ENCODE results near the gene TSPAN4.
A peak's percentile ranks its signal among the peaks of the same experiment; 100 is the strongest.

TSPAN4 gene

DNA sequence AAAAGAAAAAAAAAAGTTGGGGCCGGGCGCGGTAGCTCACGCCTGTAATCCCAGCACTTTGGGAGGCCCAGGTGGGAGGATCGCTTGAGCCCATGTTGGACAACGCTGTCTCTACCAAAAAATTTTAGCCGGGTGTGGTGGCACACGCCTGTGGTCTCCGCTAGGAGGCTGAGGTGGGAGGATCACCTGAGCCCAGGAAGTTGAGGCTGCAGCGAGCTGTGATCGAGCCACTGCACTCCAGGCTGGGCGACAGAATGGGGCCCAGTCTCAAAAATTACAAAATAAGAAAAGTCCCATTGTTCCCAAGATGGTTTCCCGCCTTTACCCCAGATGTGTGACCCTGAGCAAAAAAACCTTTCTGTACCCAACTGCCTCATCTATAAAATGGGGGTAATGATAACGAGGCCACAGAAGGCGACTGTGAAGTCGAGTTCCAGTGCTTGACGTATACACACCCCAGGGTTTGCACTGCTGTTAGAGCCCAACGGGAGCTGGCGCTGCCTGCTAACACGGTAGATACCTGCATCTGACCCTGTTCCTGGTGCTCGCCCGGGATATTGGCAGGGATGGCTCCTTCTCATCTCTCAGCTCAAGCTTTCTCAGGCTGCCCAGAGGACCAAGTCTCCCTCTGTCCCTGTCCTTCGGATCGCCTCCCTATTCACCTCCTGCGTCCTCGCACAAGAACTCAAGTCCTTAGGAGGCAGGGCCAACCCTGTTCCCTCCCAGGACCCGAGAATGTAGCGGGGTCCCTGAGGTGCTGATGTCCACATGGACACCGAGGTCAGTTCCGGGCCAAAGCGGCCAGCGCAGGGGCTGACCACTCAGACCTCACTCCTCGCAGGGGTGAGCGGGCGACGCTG lies 34.0 kb upstream of the TSPAN4 start:
- DNase-seq = no peak

DNA sequence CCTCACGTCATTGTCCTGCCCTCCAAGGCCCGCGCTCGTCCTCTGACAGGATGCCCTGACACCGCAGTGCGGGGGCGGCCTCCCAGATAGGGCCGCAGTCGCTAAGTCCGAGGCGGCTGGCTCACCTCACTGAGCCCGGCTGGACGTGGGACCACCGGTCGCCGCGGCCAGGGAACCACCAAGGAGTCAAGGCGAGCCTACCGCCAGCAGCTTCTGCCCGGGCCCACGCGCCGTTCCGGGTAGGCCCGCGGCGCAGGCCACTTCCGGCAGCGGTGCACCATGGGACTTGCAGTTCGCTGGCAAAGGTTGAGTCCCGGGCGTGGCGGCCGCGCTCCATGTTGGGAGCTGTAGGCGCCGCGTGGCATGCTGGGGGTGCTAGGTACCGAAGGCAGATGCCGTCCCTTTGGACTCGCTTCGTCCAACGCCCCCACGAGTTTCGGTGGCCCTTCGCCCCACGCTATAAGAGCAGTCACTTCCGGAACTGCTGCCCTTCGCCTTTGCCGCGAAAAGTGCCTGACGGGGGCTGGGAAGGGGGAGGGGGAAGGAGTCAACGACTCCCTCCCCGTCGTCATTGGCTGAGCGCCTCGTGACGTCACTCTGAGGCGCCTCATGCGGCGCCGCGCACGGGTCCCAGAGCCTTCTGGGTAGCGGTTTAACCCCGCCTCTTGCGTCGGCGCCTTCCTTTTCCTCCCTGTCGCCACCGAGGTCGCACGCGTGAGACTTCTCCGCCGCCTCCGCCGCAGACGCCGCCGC lies 33.2 kb upstream of the TSPAN4 start, which contains the start of gene RPLP2:
Gene RPLP2 (plus strand): TSS at position 681 of the 753 bp plus-strand sequence. CDS start 268 bp downstream, outside the sequence.
- DNase-seq = peak; percentile 94

DNA sequence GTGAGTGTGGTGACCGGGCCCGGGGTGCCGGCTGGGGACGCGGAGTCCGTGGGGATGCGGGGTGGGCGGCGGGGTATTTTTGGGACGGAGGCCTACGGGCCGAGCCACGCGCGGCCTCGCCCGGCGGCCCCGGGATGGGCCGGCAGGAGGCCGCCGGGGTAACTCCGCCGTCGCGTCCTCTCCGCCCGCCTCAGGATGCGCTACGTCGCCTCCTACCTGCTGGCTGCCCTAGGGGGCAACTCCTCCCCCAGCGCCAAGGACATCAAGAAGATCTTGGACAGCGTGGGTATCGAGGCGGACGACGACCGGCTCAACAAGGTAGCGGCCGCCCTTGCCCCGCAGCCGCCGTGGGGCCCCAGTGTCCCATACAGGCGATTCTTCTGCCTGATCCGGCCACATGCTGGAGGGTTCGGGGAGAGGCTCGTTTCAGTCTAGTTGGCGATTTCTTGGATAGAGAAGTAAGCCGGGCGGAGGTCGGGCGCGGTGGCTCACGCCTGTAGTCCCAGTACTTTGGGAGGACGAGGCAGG lies 32.5 kb upstream of the TSPAN4 start:
- no peak for DNase-seq

DNA sequence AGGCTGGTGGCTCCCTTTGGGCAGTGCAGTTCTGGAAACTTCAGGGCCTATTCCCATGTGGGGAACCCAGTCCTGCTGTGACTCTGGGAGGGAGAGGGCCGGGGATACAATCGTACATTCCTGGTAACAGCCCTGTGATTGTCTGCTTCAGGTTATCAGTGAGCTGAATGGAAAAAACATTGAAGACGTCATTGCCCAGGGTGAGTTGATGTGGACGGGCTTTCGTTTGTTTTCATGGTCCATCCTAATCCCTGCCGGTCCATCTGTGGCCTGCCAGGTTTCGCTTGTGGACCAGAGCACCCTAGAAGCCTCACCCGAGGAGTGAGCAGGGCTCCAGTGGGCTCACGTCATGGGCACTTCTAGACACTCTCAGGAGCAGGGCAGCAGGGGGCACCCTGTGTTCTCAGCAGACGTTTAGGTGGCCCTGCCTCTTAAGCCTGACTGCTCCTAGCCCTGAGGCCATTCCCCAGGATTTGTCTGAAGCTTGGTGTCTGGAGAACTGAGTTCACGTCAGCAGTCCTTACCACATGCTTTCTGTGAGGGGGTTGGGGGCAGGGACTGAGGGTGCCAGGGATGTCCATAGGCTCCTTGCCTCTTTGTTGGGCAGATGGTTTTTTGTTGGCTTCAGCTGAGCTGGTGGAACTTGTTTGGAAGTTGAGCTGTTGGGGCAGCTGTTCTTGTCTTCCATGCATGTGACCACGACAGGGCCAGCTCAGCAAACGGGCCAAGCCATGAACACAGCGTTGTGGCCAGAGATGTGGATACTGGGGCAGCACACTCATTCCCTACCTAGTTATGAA lies 31.0 kb upstream of the TSPAN4 start:
- no peak for DNase-seq

DNA sequence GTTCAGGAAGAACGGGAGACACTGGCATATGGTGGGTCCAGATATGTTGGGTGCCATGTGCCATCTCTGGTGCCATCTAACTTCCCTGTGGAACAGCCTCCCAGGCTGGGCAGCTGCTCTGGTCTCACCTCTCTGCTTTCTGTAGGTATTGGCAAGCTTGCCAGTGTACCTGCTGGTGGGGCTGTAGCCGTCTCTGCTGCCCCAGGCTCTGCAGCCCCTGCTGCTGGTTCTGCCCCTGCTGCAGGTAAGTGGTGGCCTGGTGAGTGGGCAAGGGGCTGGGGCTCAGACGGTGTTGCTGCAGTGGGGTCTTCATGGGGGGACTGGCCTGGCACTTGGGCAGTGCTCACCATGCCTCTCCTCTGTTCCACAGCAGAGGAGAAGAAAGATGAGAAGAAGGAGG lies 30.3 kb upstream of the TSPAN4 start:
- no peak for DNase-seq

DNA sequence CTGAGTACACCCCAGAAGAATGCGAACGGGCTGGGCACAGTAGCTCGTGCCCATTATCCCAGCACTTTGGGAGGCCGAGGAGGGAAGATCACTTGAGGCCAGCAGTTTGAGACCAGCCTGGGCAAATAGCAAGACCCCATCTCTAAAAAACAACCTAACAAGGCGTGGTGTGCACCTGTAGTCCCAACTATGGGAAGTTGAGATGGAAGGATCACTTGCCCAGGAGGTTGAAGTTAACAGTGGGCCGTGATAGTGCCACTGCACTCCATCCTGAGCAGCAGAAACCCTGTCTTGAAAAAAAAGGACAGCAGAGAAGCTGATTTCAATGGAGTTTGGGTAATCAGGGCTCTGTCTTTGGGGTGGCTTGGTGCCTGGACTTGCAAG lies 29.6 kb upstream of the TSPAN4 start:
- DNase-seq = no peak

DNA sequence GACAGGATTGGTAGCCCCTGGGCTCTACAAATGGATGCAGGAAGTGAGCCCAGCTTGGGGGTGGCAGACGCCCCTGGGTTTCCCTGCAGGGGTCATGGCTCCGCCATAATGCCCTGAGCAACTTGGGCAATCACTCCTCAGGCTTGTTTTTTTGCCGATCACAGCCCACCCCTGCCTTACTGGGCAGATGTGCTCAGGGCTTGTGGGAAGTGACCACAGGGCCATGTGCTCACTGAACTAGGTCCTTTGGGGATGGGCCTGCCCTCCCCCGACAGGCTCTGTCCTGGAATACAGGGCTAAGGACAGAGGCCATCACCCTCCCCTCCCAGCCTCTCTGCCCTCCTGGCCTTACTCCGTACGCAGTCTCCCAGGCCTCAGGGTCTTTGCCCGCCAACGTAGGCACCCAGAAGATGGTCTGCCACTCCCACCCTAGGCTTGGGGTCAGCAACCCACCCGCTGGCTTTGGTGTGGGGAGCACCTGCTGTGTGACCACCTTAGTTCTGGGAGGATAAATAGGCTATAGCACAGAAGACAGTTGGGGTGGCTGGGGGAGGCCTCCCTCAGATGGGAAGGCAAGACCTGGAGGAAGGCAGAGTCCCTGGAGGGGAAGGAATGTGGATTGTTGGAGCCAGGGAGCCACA lies 29.1 kb upstream of the TSPAN4 start:
- DNase-seq = no peak

DNA sequence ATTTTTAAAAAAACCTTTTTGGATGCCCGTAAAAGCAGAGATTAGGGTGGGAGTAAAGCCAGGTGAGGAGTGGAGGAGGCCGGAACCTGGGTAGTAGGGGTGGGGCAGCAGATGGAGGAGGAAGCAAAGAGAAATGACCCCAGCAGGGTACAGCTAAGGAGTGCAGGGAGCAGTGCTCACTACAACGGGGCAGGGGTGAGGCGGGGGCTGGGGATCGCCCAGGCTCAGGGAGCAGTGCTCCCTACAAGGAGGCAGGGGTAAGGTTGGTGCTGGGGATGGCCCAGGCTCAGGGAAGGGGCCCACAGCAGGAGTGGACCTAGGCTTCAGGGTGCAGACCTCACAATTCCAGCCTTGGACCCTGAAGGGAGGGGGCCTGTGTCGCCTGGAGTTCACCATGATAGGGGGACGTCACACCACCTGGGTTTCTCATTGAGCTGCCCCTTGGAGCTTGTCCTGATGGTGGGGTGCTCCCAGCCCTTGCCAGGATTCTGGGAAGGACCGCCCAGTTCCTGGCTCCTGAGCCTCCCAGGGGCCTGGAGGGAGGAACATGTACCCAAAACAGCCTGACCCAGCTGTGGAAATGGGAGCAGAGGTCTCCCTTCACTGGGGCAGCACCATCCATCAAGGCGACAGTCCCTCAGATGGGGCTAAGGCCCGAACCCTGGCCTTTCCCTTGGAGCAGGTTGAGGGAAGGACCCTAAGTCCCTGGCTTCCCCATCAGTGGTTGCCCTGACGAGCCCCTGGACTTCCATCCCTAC lies 26.8 kb upstream of the TSPAN4 start:
- DNase-seq = no peak

DNA sequence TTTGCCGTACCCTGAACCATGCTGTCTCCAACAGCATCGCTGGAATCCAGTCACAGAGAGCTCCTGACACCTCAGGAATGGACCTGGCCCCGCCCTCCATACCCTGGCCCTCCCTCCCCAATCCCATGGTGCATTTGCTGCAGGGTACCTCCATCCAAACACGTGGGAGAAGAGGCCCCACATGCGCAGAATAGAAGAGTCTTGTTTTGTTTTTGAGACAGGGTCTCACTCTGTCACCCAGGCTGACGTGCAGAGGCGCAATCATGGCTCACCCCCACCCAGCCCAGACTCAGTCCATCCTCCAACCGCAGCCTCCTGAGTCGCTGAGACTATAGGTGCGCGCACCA lies 26.2 kb upstream of the TSPAN4 start:
- DNase-seq = no peak

DNA sequence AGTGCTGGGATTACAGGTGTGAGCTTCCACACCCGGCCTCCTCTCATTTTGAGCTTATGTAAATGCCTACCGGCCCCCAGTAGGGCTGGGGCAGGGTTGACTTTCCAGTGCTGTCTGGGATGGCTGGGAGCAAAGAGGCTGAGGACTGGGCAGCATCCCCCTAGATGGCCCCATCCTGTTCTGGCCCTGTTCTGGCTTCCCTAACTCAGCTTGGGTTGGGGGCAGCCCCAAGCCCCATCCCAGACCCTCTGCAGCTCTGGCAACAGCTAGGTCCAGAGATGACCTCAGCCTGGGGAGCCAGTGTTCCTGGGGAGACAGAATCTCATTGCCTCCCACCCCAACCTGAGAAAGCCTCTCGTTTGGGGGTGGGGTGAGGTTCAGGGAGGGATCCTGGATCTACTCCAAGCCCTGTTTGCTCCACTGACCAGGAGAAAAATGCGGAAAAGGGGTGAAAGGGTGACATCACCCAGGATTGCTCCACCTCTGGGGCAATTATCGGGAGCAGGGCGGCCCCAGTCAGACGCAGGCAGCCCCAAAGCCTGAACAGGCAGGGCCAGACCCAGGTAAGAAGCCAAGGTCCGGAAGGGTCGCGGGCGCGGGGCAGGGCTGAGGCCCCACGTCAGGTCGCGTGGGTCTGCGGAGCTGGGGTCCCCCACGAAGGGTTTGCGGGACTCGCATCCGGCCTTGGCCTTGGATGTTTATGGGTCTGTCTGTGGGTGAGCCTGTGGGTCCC lies 24.1 kb upstream of the TSPAN4 start, which contains the start of gene PNPLA2:
Gene PNPLA2 (plus strand): TSS at position 519 of the 733 bp plus-strand sequence. CDS start 805 bp downstream, outside the sequence.
- DNase-seq = no peak

DNA sequence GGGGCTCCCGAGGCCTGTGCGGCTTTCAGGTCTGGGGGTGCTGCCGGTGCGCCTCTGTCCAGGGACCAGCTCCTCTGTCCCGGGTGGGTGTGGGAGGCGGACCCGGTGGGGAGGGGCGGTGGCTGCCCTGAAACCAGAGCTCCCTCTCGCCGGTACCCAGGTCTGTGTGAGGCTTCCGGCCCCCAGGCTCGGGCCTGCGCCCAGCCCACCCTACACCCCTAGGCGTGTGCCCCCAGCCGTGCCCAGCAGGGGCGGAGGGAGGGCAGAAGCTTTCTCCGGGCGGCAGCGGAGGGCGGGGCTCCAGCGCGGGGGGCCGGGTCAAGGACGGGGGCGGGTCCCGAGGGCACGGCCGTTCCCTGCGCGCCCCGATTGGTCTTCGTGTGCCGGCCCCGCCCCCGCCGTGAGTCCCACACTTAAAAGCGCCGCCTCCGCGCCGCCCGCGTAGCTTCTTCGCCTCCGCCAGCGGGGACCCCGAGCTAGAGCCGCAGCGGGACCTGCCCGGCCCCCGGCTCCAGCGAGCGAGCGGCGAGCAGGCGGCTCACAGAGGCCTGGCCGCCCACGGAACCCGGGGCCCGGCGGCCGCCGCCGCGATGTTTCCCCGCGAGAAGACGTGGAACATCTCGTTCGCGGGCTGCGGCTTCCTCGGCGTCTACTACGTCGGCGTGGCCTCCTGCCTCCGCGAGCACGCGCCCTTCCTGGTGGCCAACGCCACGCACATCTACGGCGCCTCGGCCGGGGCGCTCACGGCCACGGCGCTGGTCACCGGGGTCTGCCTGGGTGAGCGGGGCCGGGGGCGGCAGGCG lies 23.3 kb upstream of the TSPAN4 start:
- DNase-seq = peak; percentile 89

DNA sequence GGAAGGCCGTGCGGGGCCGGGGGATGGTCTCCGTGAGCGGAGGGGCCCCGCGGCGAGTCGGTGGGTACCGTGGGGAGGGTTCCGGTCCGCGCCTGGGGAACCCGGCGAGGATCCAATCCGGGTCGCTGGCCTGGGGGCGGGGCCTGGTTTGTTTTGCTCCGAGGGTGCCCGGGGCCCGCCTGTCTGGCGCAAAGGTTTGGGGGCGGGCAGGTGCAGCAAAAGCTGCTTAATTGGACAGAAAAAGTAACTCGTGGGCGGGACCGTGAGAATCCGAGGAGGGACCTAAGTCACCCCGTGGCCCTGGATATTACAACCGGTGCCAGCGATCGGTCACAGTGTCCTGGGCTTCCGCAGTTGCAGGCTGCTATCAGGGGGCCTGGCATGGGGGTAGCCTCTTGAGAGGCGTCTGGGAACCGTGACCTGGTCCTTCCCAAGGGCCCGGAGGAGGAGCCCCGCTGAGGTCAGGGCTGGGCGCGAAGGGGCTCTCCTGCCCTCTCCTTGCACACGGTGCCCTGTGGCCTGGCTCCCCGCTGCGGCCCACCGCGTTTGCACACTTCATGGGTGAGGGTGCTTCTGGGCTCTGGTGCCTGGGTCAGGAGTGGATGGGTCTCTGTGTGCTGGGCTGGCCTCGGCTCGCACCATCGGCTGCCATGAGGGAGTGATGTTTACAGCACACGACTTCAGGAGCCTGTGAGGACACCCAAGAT lies 22.6 kb upstream of the TSPAN4 start:
- peak; percentile 90 for DNase-seq

DNA sequence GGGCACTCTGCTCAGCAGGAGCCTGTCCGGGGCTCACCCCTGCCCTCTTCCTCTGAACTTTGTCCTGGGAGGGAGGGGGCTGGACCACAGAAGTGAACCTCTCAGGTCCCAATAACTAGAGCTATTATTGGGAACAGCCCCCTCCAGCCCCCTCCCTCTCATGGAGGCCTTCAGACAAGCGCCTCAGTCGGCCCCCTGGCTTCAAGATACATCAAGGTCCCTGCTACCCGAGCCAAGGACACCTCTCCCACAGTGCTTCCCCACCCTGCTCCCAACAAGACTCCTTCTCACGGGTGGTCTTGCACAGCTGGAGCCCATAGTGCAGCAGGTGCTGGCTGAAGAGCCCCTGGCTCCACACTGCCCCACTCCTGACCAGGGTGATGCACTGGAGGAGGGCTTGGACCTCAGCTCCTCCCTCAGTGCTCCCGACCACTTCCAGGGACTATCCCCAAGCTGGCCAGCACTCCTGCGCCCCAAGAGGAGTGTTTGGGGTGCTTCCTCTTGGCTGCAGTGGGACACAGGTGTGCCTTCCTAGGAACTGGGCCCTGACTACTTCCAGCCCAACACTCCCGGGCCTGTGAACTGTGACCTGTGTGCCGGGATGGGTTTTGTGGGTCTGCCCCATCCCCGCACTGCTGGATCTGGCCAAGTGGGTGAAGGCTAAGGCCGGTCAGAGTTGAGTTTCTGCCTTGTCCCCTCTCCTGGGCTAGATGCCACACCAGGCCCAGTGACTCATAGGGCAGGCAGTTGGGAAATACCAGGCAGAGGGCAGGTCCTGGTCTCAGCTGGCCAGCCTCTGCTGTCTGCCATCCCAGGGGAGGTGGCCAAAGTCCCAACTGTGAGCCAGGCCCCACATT lies 21.8 kb upstream of the TSPAN4 start:
- no peak for DNase-seq

DNA sequence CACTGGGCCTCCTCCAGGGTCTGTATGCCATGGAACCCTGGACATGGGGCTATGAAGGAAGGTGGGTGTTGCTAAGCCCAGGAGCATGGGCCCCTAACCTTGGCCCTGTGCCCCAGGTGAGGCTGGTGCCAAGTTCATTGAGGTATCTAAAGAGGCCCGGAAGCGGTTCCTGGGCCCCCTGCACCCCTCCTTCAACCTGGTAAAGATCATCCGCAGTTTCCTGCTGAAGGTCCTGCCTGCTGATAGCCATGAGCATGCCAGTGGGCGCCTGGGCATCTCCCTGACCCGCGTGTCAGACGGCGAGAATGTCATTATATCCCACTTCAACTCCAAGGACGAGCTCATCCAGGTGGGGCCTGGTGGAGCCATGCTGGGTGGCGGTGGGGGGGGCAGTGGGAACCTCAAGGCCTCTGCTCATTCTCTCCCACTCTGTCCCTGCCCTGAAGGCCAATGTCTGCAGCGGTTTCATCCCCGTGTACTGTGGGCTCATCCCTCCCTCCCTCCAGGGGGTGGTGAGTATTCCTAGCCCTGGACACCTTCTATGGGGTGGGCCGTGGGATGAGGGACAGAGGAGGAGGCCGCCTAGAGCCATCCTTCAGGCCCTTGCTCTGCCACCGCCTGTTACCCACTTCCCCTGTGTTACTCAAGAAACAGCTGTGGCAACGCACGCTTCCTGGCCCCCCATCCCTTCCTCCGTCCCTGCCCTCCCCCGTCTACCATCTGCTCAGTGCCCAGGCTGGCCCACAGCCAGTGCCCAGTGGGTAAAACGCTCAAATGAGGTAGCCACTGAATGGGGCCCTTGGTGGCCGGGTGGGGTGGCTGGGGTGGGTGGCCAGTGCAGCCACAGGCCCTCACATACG lies 20.9 kb upstream of the TSPAN4 start:
- no peak for DNase-seq

DNA sequence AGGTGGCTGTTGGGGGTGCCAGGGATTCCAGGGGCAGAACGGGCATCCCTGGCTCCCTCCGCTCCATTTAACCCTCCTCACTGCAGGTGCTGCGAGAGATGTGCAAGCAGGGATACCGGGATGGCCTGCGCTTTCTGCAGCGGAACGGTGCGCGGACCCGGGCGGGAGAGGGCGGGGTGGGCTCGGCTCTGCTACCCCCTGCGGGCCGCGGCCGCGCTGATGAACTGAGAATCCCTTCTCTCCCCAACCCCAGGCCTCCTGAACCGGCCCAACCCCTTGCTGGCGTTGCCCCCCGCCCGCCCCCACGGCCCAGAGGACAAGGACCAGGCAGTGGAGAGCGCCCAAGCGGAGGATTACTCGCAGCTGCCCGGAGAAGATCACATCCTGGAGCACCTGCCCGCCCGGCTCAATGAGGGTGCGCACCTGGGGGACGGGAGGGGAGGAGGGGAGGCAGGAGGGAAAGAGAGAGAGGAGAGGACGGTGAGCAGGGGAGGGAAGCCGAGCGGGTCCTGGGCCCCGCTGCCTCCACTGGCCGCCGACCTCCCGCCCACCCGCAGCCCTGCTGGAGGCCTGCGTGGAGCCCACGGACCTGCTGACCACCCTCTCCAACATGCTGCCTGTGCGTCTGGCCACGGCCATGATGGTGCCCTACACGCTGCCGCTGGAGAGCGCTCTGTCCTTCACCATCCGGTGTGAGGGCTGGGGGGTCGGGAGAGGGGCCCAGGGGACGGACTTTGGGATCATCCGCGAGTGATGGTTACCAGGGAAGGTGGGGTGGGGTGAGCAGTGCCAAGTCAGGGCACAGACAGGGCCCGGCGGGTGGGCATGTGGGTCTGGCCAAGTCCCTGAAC lies 19.0 kb upstream of the TSPAN4 start:
- no peak for DNase-seq

DNA sequence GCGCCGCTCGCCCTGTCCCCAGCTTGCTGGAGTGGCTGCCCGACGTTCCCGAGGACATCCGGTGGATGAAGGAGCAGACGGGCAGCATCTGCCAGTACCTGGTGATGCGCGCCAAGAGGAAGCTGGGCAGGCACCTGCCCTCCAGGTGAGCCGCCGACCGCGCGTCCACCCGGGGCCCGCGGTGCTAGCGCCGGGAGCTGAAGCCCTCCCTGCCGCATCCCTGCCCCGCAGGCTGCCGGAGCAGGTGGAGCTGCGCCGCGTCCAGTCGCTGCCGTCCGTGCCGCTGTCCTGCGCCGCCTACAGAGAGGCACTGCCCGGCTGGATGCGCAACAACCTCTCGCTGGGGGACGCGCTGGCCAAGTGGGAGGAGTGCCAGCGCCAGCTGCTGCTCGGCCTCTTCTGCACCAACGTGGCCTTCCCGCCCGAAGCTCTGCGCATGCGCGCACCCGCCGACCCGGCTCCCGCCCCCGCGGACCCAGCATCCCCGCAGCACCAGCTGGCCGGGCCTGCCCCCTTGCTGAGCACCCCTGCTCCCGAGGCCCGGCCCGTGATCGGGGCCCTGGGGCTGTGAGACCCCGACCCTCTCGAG lies 18.3 kb upstream of the TSPAN4 start:
- no peak for DNase-seq

Data from effector CD8-positive, alpha-beta T cell (primary cell).